ENCODE measurements around the gene WDR46. TPM values are rescaled to one million over a fixed set of nuclear protein-coding genes. Genes with fewer than 3 reads are reported as not detected.
A peak's percentile ranks its signal among the peaks of the same experiment; 100 is the strongest.

Gene WDR46
- total RNA-seq, 1 donor from 2014 or later: 117 TPM

- no peaks in the 10 kb centered on the region for H3K27me3 Mint-ChIP-seq
- H3K27ac Mint-ChIP-seq: peak overlapping the region; percentile 63
- H3K9me3 Mint-ChIP-seq: no peaks in the 10 kb centered on the region
- CTCF ChIA-PET: no interaction called here
- ATAC-seq (ENCODE audit: low read depth): no peak
- peaks cover 64% of the 10 kb centered on the region for H3K36me3 Mint-ChIP-seq (ENCODE audit: low read depth)
- DNase-seq: no peak
- TF ChIP-seq, protein P1, sequence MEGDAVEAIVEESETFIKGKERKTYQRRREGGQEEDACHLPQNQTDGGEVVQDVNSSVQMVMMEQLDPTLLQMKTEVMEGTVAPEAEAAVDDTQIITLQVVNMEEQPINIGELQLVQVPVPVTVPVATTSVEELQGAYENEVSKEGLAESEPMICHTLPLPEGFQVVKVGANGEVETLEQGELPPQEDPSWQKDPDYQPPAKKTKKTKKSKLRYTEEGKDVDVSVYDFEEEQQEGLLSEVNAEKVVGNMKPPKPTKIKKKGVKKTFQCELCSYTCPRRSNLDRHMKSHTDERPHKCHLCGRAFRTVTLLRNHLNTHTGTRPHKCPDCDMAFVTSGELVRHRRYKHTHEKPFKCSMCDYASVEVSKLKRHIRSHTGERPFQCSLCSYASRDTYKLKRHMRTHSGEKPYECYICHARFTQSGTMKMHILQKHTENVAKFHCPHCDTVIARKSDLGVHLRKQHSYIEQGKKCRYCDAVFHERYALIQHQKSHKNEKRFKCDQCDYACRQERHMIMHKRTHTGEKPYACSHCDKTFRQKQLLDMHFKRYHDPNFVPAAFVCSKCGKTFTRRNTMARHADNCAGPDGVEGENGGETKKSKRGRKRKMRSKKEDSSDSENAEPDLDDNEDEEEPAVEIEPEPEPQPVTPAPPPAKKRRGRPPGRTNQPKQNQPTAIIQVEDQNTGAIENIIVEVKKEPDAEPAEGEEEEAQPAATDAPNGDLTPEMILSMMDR (IDR thresholded peaks at IDR 0.05): no peak
- peaks cover 83% of the 10 kb centered on the region for H3K4me1 Mint-ChIP-seq
- POLR2A ChIA-PET: interaction anchor here (0.7 to 1.4 kb wide), 4 partner anchors 7 to 112 kb away, joined by 3 to 5 read pairs (median 3); partner anchors contain the start of genes RING1, RPS18 and VPS52
- peak overlapping the region; percentile 95 for H3K4me3 Mint-ChIP-seq
- intact Hi-C loops (cut with micrococcal nuclease): no loop called here
Measured at GRCh38 chr6:33320315-33321181, 31.5 kb upstream of the WDR46 start.

GRCh38 chr6:33319939-33320314 lies 30.9 kb upstream of the WDR46 start:
- TF ChIP-seq, protein P1 (IDR thresholded peaks at IDR 0.05): no peak
- Mint-ChIP-seq H3K27me3 (no peaks in the 10 kb centered on the region), H3K36me3 (ENCODE audit: low read depth) (peaks cover 66% of the 10 kb centered on the region), H3K27ac (peak overlapping the region; percentile 63), H3K9me3 (no peaks in the 10 kb centered on the region), H3K4me3 (peak overlapping the region; percentile 66), H3K4me1 (peaks cover 90% of the 10 kb centered on the region)
- DNase-seq (no peak), ATAC-seq (ENCODE audit: low read depth) (no peak)
- intact Hi-C loops (cut with micrococcal nuclease): loop anchor here (5.0 kb wide), 1 partner anchor 348 kb away; no protein-coding TSS in a partner anchor
- POLR2A ChIA-PET: interaction anchor here (0.7 to 1.4 kb wide), 2 partner anchors 56 to 111 kb away, joined by 3 read pairs; partner anchors contain the start of gene RING1
- CTCF ChIA-PET: no interaction called here

DNA sequence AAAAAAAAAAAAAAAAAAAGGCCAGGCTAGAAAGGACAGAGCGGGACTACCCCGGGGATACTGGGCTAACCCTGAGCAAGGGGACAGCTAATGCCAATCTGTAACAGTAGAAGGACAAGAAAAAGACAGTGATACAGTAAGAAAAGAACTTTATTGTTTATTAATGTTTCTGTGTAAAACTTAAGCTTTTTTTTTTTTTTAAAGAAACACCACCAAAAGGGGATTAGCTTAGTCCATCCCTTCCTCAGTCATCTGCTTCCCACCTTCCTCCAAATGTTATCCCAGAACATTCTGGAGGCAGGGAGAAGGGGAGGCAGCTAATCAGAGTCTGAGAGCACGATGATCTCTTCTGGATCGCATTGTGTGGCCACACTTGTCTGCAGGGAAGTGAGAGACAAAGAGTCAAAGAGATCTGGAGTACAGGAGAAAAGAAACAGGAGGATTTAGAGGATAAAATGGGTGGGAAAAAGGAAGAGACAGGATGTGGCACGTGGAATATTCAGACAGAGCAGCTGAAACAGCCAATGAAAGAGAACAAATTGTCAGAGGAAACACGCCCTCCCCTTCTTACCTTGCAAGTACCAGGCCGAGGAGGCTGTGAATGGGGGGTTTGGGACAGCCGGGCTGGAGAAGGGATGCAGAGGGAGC lies 29.5 kb upstream of the WDR46 start:
- TF ChIP-seq, protein P1 (IDR thresholded peaks at IDR 0.05): no peak
- Mint-ChIP-seq H3K4me1 (peaks cover 90% of the 10 kb centered on the region), H3K9me3 (no peaks in the 10 kb centered on the region), H3K4me3 (peak overlapping the region; percentile 99), H3K27ac (peak overlapping the region; percentile 98), H3K27me3 (no peaks in the 10 kb centered on the region), H3K36me3 (ENCODE audit: low read depth) (peaks cover 72% of the 10 kb centered on the region)
- intact Hi-C loops (cut with micrococcal nuclease): loop anchor here (1.0 to 5.0 kb wide), 2 partner anchors 73 to 346 kb away; partner anchors contain the start of gene KIFC1
- ATAC-seq (ENCODE audit: low read depth) (no peak), DNase-seq (no peak)
- ChIA-PET CTCF (interaction anchor here (1.3 to 2.5 kb wide), 2 partner anchors 27 to 41 kb away, joined by 8 to 15 read pairs; partner anchors contain the start of gene B3GALT4), POLR2A (interaction anchor here (0.6 to 3.5 kb wide), 23 partner anchors 10 to 1820 kb away, joined by 3 to 102 read pairs (median 7); partner anchors contain the start of genes B3GALT4, BAK1, CUTA and PFDN6)

DNA sequence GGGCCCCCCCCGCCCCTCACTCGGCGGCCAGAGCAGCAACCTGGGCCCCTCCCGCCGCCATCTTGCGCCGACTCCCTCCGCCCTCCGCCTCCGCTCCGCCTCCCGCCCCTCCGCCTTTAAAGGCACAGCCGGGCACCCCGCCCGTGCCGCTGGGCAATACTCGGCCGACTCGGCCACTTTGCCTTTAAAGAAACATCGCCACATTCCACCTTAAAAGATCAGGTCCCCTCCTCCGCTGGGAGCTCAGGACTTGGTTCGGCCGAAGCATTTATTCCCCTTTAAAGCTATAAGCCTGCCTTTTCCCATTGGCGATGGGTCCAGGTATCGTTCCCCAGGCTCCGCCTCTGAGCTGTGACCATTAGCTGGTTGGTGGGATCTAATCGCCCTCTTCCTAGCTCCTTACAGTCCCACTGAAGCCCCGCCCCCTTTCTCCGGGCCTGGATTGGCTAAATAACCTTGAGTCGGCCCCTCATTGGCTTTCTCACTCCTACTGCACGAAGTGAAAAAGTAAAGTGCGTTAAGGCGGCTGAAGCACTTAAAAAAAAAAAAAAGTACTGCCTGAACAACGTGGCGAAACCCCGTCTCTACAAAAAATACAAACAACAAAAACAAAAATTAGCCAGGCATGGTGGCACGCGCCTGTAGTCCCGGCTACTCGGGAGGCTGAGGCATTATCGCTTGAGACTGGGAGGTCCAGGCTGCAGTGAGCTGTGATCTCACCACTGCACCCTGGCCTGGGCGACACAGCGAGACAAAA lies 28.8 kb upstream of the WDR46 start, which contains the start of gene ZBTB22:
ZBTB22 (minus strand) TSS at position 76 of the 757 bp plus-strand sequence. CDS start 828 bp downstream, outside the sequence.
- H3K27ac Mint-ChIP-seq: peak within 1 kb of the TSS; percentile 98
- ChIA-PET POLR2A (interaction anchor here (0.5 to 3.5 kb wide), 40 partner anchors 8 to 1819 kb away, joined by 3 to 102 read pairs (median 4); partner anchors contain the start of genes B3GALT4, BAK1, CUTA and DXO), CTCF (interaction anchor here (0.6 to 2.5 kb wide), 4 partner anchors 18 to 41 kb away, joined by 3 to 15 read pairs (median 6); partner anchors contain the start of genes B3GALT4 and RGL2)
- H3K4me3 Mint-ChIP-seq: peak within 1 kb of the TSS; percentile 99
- no peaks in the 10 kb centered on the region for H3K27me3 Mint-ChIP-seq
- ATAC-seq (ENCODE audit: low read depth) (peak; percentile 59), DNase-seq (peak; percentile 91)
- H3K4me1 Mint-ChIP-seq: peaks cover 84% of the 10 kb centered on the region
- peaks cover 72% of the 10 kb centered on the region for H3K36me3 Mint-ChIP-seq (ENCODE audit: low read depth)
- H3K9me3 Mint-ChIP-seq: no peaks in the 10 kb centered on the region
- TF ChIP-seq, protein P1 (IDR thresholded peaks at IDR 0.05): no peak
- intact Hi-C loops (cut with micrococcal nuclease): loop anchor here (1.0 to 5.0 kb wide), 2 partner anchors 73 to 346 kb away; partner anchors contain the start of gene KIFC1
